Measurements from ENCODE around the gene RNLS. TPM values are rescaled to one million over a fixed set of nuclear protein-coding genes. Genes with fewer than 3 reads are reported as not detected.

Gene RNLS
- polyA plus RNA-seq, 2 of the 4 experiments (the other 2 are of a cell fraction): 11.7 to 16.8 TPM

DNA sequence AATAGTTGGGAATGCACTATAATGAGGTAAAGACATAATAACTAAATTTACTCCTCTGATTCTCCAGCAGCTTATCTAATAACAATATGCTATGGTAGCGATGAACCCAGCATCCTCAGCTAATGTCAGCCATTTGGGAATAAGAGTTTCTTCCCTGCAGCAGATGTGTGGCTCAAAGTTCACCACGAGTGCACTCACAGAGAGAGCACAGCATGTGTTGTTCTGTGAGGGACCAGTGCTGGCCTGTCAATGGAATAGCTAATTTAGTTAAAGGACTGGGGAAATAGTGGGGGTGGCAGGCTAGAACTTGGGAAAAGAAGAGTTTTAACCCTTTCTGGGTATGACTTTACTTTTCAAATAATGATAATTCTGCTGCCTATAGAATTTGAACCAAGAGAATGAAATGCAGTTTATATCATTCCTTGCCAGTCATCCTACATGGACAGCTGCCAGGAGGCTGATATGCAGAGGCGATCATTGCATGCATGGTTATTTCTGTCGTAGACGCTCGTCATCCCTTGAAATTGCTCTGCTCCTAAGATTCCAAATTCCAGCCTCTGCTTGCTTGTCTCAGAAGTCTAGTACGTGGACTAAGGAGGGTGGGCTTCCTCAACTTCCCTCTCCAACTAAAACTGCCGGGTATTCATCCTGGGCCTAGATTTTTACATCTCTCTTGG lies 355.6 kb downstream of the RNLS start:
- no peak for TF ChIP-seq BHLHE40 (IDR thresholded peaks at IDR 0.05; ENCODE audit: low read depth, low read length)
- TF ChIP-seq RAD21 (conservative IDR thresholded peaks at IDR 0.05 in 1 of 2, IDR thresholded peaks at IDR 0.05 in 1 of 2): no peak
- no peak for TF ChIP-seq HOXB5 (CRISPR knock-in tag; IDR thresholded peaks at IDR 0.05)
- TF ChIP-seq RNF2 (IDR thresholded peaks at IDR 0.05; ENCODE audit: borderline replicate concordance, low read depth): no peak
- no peak for TF ChIP-seq RFX5 (IDR thresholded peaks at IDR 0.05)
- ATAC-seq (no peak), FAIRE-seq (no peak), DNase-seq (ENCODE audit: low read depth in 1 of 2, low spot score in 1 of 2) (peak in 1 of 2 experiments; percentile 19)
- CTCF ChIA-PET: no interaction called here
- Histone ChIP-seq H3K4me2 (peak overlapping the region; percentile 20; the same call in 2 of the 3 replicates), H3K4me3 (no peak overlapping the region), H3K9me3 (no peaks in the 10 kb centered on the region), H3K4me1 (peaks cover 13% of the 10 kb centered on the region), H3K27ac (peak overlapping the region; percentile 12 to 44; a peak in 2 of 6 replicates)
- WGBS (ENCODE audit: missing lambda C conversion rate): 82% methylated on average over 8 of the region's 8 CpGs
- POLR2A ChIA-PET: no interaction called here

DNA sequence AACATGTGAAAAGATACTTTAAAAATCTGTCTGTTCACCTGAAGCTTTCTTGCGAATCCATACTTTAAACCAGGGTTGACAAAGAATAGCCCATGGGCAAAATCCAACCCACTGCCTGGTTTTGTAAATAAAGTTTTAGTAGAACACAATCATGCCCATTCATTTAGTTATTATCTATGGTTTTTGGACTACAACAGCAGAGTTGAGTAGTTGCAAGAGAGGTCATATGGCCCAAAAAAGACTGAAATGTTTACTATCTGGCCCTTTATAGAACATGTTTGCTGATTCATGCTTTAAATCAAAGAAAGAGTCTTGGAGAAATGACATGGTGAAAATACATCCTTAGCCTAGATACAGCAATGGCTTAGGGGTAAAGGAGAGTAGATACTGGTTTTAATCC lies 356.2 kb downstream of the RNLS start:
- no peak for ATAC-seq
- 92% methylated on average over 1 of the region's 1 CpG for WGBS (ENCODE audit: missing lambda C conversion rate)
- ChIA-PET CTCF (no interaction called here), POLR2A (no interaction called here)
- Histone ChIP-seq H3K4me3 (no peak overlapping the region), H3K4me2 (peak overlapping the region; percentile 20; the same call in 1 of the 3 replicates), H3K27ac (peak overlapping the region; percentile 12 to 44; a peak in 1 of 6 replicates), H3K4me1 (peaks cover 13% of the 10 kb centered on the region), H3K9me3 (no peaks in the 10 kb centered on the region)
- TF ChIP-seq FOSB (CRISPR knock-in tag; IDR thresholded peaks at IDR 0.05): no peak
- TF ChIP-seq CBX8 (IDR thresholded peaks at IDR 0.05): no peak
- no peak for TF ChIP-seq PHF8 (IDR thresholded peaks at IDR 0.05; ENCODE audit: borderline replicate concordance, low read depth)
- TF ChIP-seq TFCP2L1 (CRISPR knock-in tag; IDR thresholded peaks at IDR 0.05): no peak
- TF ChIP-seq CHD2 (IDR thresholded peaks at IDR 0.05; ENCODE audit: low read length, partially characterized antibody): no peak
- TF ChIP-seq CEBPB (IDR thresholded peaks at IDR 0.05): no peak
- TF ChIP-seq GATA3 (IDR thresholded peaks at IDR 0.05; ENCODE audit: borderline replicate concordance): no peak
- no peak for TF ChIP-seq KDM5A (IDR thresholded peaks at IDR 0.05)
- no peak for TF ChIP-seq KDM1A (IDR thresholded peaks at IDR 0.05; ENCODE audit: low read depth)
- no peak for TF ChIP-seq HEYL (CRISPR knock-in tag; IDR thresholded peaks at IDR 0.05)
- TF ChIP-seq FOXS1 (CRISPR knock-in tag; IDR thresholded peaks at IDR 0.05): no peak
- no peak for TF ChIP-seq EHF (CRISPR knock-in tag; IDR thresholded peaks at IDR 0.05)
- no peak for TF ChIP-seq EHMT2 (IDR thresholded peaks at IDR 0.05; ENCODE audit: low read depth)
- no peak for TF ChIP-seq ESRRA (IDR thresholded peaks at IDR 0.05; ENCODE audit: borderline replicate concordance, low read length)
- no peak for DNase-seq (ENCODE audit: low read depth in 1 of 2, low spot score in 1 of 2)
- FAIRE-seq: no peak

- Histone ChIP-seq H3K27ac (no peak overlapping the region), H3K4me3 (no peak overlapping the region), H3K4me1 (peaks cover 13% of the 10 kb centered on the region), H3K4me2 (no peak overlapping the region), H3K9me3 (no peaks in the 10 kb centered on the region)
- CTCF ChIA-PET: no interaction called here
- 83% methylated on average over 2 of the region's 2 CpGs for WGBS (ENCODE audit: missing lambda C conversion rate)
- DNase-seq (ENCODE audit: low read depth in 1 of 2, low spot score in 1 of 2) (no peak), ATAC-seq (no peak), FAIRE-seq (peak; percentile 32)
- POLR2A ChIA-PET: no interaction called here
- TF ChIP-seq BCL3 (IDR thresholded peaks at IDR 0.05): no peak
These were observed 357.0 kb downstream of the RNLS start for GRCh38 chr10:88226071-88226659.

Small RNA genes within 50 kb of the gene (small RNA-seq; reads per million reads assigned to genes)
- 0 reads per million in 6 experiments for gene AL353149.1
- 0 reads per million in 6 experiments for gene RF00019

Other genes starting within 250 kb of the RNLS start
- gene LIPJ, start 3.4 kb upstream of the RNLS start, polyA plus RNA-seq (2011; rRNA removed): not detected in 2 replicates
- not detected in 3 replicates for gene LIPJ, start 3.4 kb upstream of the RNLS start, polyA plus RNA-seq (2017; fragmentation: RNase III; extraction: RNeasy Plus Mini Kit Qiagen cat#74134 plus additional on column Dnase treatment)
- gene LIPF, start 81.1 kb upstream of the RNLS start, polyA plus RNA-seq (2011; rRNA removed): not detected in 2 replicates
- not detected in 3 replicates for gene LIPF, start 81.1 kb upstream of the RNLS start, polyA plus RNA-seq (2017; fragmentation: RNase III; extraction: RNeasy Plus Mini Kit Qiagen cat#74134 plus additional on column Dnase treatment)
- gene LIPK, start 122.9 kb upstream of the RNLS start, polyA plus RNA-seq (2011; rRNA removed): 0.05 TPM in 1 of 2 replicates, not detected in the other
- not detected in 3 replicates for gene LIPK, start 122.9 kb upstream of the RNLS start, polyA plus RNA-seq (2017; fragmentation: RNase III; extraction: RNeasy Plus Mini Kit Qiagen cat#74134 plus additional on column Dnase treatment)
- not detected in 2 replicates for gene LIPN, start 176.7 kb upstream of the RNLS start, polyA plus RNA-seq (2011; rRNA removed)
- not detected in 3 replicates for gene LIPN, start 176.7 kb upstream of the RNLS start, polyA plus RNA-seq (2017; fragmentation: RNase III; extraction: RNeasy Plus Mini Kit Qiagen cat#74134 plus additional on column Dnase treatment)
- gene LIPM, start 219.4 kb upstream of the RNLS start, polyA plus RNA-seq (2011; rRNA removed): not detected in 2 replicates
- gene LIPM, start 219.4 kb upstream of the RNLS start, polyA plus RNA-seq (2017; fragmentation: RNase III; extraction: RNeasy Plus Mini Kit Qiagen cat#74134 plus additional on column Dnase treatment): not detected in 3 replicates